Stimulated activated CD8-positive, alpha-beta memory T cell treated with anti-CD3 and anti-CD28 coated beads, Interleukin-15, amount 100 ng/mL, for 48 hours (primary cell): ENCODE results near the gene JUP.
"Not testable (repeated sequence)": the region's sequence is repeated elsewhere in the genome, so short reads cannot be mapped to it uniquely, and the experiment has no call there.

Source experiments
- DNase-seq, 2 donors: peaks; one replicate each; pipeline ENCODE4 v3.0.0-alpha.2; 2020; ENCODE audit warnings: low read depth in 2 of 2

JUP gene

DNA sequence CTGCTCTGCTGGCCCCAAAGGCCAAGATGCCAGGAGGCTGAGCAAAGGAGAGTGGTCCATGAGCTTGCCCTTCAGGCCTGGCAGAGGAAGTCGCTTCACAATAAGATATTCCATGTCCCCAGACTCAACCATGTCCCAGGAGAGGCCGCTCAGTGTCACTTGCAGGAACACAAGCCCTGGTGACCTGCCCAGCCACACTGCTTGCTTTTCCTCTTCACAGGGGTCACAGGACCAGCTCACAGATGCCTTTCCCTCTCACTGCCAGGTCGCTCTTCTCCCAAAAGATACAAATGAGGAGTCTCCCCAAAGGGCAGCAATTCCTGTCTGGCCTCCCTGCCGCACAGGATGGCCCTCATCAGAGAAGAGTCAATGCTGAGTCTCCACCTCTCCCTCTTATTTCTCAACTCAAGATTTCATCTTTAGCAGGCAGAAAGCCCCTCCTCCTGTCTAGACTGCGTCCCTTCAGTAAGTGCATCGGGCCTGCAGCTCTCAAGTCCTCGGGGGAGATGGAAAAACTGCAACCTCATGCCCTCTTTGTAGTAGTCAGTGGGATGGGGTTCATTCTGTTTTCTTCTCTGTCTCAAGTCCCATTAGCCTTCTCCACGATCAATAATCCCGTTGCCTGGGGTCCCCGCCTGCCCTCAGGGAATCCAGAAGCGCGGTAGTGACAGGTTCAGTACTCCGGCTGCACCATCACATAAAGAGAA lies 5.0 kb downstream of the JUP start:
- no peak for DNase-seq

DNA sequence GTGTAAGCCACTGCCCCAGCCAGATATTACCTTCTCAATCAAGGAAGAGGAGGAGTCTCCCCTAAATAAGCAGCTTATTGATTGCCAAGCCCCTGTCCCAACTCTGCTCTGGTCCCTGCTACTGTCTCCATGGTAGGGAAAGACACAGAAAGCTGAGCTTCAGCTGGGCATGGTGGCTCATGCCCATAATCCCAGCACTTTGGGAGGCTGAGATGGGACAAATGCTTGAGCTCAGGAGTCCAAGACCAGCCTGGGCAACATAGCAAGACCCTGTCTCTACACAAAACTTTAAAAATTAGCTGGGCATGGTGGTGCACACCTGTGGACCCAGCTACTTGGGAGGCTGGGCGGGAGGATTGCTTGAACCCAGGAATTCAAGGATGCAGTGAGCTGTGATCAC lies 6.6 kb downstream of the JUP start:
- no peak for DNase-seq

DNA sequence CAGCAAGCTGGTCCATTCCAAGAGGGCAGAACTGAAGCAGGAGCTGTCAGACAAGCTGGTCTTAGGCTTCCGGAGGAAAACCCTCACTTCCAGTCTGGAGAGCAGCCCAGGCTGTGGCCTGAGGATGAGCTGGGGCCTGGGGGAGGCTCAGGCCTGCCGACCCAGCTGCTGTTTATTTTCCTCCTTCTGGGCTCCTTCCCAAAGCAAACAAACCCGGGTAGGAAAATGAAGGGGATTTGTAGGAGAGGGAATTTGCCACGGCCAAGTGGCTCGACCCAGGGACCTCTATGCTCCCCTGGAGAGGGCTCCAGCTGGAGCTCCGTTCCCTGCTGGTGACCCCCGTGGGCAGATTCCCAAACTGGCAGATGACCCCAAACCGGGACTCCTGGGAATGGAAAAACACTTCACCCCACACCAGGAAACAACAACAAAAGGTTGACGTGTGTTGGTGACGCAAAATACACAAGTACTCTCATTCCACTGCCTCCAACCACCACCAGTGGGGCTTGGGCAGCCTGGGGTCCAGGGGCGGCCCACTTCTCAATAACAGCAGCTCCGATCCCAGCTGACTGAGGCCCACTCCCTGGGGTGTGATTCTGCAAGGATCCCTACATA lies 8.8 kb downstream of the JUP start:
- DNase-seq: no peak

DNA sequence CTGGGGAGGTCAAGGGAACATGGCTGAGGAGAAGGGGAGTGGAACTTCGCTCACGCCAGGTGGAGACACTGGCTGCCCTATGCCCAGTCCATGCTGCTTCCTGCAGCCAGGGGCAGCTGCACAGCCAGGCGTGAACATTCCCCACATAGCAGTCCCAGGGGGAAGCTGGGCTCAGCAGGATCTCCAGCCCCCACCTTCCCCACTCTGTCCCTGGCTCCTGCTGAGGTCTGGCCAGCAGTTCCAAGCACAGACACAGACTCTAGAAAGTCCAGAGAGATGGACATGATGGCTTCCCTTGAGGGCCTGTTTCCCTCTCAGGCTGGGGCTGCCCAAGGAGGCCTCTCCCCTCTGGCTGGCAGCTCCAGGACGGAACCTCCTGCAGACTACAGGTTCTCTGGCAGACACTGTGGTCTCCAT lies 9.3 kb downstream of the JUP start:
- no peak for DNase-seq

DNA sequence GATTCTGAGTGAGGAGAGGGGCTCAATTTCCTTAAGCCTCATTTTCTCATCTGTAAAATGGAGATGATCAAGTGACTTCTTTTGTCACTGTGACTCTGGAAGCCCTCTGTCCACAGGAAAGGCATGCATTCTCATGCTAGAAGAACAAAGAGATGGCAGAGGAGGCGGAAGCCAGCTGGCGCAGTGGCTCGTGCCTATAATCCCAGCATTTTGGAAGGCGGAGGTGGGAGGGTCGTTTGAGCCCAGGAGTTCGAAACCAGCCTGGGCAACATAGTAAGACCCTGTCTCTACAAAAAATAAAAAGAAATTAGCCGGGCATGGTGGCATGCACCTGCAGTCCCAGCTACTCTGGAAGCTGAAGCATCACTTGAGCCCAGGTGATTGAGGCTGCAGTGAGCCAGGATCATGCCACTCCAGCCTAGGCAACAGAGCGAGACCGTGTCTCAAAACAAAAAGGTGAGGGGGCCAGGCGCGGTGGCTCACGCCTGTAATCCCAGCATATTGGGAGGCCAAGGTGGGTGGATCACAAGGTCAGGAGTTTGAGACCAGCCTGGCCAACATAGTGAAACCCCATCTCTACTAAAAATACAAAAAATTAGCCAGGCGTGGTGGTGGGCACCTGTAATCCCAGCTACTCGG lies 10.1 kb downstream of the JUP start:
- not testable (repeated sequence) for DNase-seq

DNA sequence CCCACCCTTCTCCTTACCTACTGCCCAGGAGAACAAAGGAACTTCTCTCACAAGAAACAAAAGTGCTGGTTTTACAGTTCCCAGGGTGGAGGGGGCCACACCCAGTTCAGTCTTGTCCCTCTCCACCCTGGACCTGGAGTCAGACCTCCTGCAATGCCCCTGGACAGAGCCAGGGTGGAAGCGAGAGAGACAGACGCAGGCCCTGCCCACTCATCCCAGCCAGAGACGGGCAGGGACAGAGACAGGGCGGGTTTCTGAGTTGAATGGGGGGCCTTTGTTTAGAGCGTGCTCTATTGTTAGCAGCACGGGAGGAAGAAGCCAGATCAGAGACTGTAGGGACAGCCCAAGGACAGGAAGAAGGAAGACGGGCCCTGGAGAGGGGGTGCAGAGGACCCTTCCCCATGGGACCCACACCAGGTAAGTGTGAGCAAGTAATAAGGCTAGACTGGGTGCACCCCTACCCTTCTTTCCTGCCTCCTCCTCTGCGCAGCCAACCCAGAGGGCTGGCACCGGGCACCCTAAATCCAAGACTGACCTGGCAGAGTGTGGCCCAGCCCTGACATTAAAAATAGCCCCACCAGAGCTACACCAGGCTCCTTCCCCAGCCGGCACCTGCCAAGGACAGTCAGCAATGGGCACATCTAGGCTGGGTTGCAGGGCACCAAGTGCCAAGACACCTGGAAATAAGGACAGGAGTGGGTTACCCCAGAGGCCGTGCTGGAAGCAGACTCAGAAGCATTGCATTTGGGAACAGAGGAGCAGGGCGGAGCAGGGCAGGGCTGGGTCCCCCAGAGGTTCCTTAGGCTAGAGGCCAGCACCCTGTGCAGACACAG lies 10.9 kb downstream of the JUP start:
- DNase-seq: no peak

DNA sequence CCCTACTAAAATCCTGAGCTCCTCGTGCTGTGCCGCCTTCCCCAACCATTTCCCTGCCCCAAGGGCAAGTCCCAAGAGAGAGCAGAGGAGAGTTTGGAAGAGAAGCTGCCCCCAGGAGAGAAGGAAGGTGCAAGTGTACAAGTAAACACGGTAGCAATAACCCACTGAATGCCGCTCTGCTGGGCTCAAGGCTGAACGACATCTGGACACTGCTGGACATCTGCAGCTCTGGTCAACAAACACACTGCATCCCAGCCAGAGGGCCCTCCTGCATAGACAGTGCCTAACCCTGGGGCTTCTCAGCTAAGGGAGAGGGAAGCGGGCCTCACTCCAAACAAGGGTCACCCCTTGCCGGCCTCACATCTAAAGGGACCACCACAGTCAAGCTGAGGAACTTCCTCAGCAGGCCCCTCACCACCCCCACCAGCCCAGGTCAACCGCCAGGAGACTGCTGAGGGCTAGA lies 12.7 kb downstream of the JUP start:
- no peak for DNase-seq

DNA sequence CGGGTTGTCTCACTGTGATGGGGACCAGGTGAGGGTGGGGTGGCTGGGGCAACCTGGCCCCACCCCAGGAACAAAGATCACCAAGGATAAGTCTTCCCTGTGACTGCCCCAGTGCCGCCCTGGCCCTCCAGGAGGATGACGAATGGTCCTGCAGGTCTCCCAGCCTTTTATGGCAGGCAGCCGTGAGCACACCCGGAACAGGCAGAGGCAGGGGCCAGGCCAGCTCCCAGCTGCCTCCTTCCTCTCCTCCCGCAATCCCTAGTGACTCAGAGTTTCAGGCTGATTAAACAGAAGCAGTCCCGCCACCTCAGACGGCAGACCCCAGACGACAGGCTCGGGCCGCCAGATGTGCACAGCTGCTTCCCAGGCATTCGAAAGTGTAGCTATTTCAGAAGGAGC lies 13.3 kb downstream of the JUP start:
- DNase-seq: no peak

DNA sequence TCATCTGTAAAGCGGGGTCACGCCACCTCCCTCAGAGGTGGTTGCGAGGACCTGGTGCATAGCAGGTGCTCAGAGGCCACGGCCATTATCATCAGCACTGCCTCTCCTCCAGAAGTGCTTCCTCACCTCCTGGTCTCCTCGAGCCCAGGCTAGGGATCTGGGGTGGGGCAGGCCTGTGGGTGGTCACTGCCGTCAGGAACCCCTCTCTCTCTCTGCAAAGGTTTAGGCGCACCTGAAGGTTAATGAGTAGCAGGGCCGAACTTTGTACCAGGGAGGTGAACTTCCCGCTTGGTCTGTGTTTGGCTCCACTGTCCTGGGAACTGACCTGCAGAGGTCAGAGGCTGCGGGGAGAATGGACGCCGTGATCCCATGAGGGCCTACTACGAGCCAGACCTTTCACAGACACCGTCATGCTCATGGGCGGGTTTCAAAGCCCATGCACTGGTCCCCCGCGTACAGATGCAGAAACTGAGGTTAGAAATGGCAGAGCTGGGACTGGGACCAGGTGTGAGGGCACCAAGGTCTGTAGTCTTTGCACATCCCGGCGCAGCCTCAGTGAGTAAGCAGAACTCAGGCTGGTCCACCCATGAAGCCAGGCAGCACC lies 13.8 kb downstream of the JUP start:
- DNase-seq: no peak

DNA sequence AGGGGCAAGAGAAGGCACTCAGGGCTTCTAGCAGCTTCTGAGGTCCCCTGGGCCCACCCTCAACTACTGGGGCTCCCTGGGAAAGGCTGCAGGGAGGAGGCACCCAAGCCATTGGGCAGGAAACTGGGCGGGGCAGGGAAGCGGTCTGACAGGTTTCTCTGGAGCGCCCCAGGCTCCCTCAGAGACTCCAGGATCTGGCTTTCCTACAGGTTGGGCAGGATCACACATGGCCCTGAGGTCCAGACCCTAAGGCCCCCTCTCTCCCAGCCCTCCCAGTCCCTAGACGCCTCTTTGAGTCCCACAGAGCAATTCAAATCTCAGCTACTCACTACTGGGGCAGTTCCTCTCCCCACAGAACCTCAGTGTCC lies 14.3 kb downstream of the JUP start:
- no peak for DNase-seq

DNA sequence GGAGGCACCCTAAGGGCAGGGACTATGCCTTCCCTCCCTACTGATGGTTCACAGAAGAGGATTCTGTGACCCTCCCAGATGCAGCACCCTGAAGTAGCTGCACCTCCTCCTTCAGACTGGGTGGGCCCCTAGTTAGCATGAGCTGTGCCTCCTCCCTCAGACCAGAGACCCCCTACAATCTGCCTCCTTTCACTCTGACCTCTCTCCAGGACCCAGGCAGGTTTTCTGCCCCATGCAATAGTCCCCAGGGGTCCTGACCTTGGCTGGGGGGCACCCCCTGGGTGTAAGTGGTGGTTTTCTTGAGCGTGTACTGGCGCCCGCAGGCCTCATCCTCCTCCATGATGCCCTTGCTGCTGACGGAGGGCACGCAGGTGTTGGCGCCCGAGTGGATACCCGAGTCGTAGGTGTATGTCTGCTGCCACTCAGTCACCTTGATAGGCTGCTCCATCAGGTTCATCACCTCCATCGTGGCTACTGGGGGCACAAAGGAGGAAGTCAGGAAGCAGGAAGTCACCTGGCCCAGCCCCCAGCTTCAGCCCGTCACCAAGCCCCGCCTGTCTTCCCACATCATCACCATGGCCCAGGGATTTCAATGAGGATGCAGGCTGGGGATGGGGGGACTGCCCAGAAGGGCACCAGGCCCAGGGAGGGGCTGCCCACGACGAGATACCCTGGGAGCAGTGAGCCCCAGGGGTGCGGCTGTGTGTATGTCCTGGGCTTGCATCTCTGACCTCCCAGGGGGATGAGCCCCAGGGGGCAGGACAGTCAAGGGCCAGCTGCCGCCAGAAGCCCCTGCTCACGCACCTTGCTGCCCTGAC lies 14.9 kb downstream of the JUP start:
- DNase-seq: no peak

DNA sequence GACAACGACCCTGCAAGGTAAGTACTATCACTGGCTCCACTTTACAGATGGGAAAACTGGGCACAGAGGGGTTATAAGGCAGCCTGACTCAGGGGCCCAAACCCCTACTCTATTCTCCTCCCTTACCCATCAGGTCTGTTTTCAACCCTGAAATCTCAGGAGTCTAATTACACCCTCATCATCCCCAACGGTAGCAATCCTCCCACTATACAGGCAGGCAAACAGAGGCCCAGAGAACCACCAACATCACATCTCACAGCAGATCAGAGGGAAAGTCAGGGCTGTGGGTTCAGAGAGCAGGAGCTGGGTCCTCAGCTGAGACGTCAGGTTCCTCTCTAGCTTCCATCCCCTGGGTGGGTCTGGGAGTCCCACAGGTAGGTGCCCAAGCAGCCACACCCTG lies 16.5 kb downstream of the JUP start:
- no peak for DNase-seq

DNA sequence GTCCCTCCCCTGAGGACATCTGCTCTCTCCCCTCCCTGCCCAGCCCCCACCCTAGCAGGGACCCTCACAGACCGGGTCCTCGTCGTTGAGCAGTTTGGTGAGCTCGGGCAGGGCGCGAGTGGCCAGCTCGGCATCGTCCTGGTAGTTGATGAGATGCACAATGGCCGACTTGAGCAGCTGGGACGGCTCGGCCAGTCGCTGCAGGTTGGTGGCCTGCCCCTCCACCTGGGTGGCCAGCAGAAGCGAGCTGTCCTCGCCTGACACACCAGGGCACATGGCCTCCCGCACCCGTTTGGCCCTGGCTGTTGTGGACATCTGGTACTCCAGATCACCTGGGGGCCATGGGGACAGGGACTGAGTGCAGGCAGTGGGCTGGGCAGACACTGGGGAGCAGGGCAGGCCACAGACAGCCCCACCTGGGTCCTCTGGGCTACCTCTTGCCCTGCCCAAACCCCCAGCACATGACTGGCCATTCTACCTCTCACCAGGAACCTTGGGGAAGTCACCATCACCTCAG lies 17.1 kb downstream of the JUP start:
- no peak for DNase-seq

DNA sequence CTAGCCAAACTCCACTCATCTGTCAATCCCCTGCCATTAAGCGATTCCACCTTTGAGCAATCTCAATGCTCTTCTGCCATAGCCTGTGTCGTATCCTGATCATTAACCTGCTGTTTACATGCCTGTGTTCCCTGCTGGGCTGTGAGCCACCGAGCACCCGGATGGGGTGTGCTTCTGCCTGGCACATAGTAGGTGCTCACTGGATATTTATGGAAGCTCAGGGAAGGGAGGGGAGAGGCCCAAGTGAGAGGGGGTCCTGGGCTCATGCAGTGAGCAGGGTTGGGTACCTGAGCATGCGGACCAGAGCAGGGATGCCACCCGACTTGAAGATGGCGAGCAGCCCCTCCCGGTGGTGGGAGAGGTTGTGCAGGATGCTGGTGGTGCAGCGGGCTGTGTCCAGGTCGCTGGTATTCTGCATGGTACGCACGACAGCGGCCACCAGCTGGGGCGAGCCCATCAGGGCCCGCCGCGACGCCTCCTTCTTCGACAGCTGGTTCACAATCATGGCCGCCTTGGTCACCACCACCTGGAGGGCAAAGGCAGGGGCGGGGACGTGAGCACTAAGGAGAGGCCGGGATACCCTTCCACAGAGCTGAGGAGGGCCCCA lies 17.7 kb downstream of the JUP start:
- no peak for DNase-seq

DNA sequence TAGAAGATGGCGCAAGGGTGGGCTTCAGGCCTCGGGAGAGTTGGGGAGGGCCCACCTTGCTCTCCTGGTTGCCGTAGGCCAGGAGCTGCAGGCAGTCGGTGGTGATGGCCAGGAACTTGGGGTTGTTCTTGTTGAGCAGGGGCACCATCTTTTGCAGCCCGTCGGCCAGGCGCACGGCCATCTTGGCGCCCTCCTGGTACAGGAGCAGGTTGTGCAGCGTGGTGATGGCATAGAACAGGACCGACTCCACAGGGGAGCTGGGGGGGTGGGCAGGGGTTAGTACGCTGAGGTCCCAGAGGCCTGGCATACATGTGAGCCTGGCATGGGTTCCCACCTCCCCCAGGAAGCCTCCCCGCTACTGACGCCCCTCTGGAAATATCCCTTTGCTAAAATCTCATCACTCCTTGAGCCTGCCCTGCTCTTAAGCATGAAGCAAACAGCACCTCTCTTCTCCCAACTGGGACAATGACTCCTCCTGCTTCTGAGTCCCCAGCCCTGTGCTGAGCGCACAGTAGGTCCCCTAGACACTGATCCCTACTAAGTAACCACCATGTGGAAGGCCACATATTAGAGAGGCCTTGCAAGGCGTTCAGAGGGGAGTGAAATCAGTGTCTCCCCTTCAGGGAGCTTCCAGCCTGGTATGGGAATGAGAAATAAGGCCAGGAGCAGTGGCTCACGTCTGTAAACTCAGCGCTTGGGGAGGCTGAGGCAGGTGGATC lies 19.0 kb downstream of the JUP start:
- no peak for DNase-seq

DNA sequence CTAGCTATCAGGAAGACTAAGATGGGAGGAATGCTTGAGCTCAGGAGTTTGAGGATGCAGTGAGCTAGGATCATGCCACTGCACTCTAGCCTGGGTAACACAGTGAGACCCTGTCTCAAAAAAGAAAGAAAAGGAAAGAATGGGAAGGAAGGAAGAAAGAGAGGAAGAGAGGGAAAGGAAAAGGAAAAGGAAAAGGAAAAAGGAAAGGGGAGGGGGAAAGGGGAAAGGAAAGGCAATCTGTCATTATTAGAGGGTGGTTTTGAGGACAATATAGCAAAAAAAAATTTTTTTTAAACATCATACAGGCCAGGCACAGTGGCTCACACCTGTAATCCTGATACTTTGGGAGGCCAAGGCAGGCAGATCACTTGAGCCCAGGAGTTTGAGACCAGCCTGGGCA lies 20.4 kb downstream of the JUP start:
- DNase-seq: no peak

DNA sequence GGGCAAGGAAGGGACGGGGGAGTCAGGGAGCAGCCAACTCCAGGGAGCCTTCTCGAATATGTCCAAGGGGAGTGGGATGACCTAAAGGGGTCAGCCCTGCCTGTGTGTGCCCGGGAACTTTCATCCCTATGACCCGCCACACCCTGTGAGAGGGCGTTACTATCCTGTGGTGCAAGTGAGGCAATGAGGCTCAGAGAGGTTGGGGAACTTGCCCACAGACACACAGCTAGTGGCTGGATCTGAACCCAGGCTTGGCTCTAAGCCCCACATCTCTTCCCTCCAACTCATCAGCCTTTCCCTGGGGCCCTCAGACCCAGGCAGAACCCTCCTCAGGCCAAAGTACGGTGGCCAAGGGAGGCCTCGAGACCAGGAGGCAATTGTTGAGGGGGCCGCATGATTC lies 23.2 kb downstream of the JUP start:
- no peak for DNase-seq

DNA sequence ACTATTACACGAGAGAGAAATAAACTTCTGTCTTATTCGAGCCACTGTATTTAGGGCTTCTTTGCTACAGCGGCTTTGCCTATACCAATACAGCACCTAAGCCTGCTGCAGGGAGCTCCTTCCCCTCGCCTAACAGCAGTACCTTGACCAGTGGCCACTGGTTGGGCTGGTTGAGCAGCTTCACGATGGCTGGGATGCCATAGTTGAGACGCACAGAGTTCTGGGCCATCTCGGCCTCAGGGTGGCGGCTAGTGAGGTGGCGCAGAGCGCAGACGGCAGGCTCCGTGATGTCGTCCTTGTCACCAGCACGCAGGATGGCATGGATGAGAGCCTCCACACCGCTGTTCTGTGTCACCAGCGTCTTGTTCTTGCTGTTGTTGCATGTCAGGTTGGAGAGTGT lies 23.7 kb downstream of the JUP start:
- no peak for DNase-seq

DNA sequence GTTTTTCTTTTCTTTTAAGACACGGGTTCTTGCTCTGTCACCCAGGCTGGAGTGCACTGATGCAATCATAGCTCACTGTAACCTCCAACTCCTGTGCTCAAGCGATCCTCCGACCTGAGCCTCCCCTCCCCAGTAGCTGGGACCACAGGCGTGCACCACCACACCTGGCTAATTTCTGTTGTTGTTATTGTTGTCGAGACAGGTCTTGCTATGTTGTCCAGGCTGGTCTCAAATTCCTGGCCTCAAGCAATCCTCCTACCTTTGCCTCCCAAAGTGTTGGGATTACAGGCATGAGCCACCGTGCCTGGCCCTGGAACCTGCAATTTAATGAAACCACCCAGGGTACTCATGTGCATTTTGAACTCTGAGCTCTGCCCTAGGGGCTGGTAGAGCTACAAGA lies 24.1 kb downstream of the JUP start:
- DNase-seq: no peak

DNA sequence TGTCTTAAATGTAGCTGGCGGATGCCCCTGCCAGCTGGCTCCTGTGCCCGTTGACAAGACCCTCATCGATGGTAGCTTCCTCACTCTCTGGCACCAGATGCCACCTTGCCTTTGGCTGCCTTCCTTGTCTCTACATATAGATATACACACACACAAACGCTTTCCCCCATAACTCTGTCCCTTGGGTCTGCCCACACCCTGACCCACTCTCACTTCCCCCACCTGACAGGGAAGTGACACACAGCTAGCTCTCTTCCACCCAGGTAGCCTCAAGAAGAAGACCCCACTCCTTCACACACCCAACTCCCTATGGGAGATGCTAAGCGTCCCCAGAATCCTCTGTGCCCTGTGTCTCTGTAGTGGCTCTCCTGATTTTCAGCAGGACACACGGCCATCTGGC lies 25.6 kb downstream of the JUP start:
- DNase-seq: no peak
